22Rv1 (cell line): Measurements from ENCODE around the gene SGCG.

ENCODE experiments used
- CTCF ChIP-seq: fragments of 450-650 bp; IDR thresholded peaks from 2 replicates; pipeline ENCODE4 v1.5.1; 2017; ENCODE audit warnings: mild to moderate bottlenecking
- ZFX ChIP-seq: fragments of 450-650 bp; IDR thresholded peaks from 2 replicates; pipeline ENCODE4 v1.6.1; 2017; ENCODE audit warnings: antibody characterized with exemption, borderline replicate concordance

- TF ChIP-seq CTCF: no peak
- no peak for TF ChIP-seq ZFX
These were observed 55.2 kb downstream of the SGCG start for GRCh38 chr13:23235994-23236393.
